H1 (cell line): ENCODE measurements around the gene PLOD1. TPM values are rescaled to one million over a fixed set of nuclear protein-coding genes. Genes with fewer than 3 reads are reported as not detected.

Experiments
- CTCF ChIA-PET: fragments of 300-600 bp; sonication (Branson Sonifier 250); formaldehyde crosslinking; loops from one replicate; lab custom pipeline; 2021; ENCODE audit not compliant: partially characterized antibody; lab: Charles Lee
- POLR2A ChIA-PET: fragments of 300-600 bp; sonication (Branson Sonifier 250); formaldehyde crosslinking; loops from one replicate; lab custom pipeline; 2021; ENCODE audit warnings: inconsistent platforms; ENCODE audit not compliant: partially characterized antibody; lab: Charles Lee
- DNase-seq, 2 experiments: peaks; one replicate each; pipeline versions ENCODE4 v3.0.0 to v3.0.0-alpha.2; 2010 to 2022; ENCODE audit warnings: low spot score in 2 of 2, low read depth in 1 of 2, mixed read lengths in 1 of 2
- FAIRE-seq: peaks from 2 replicates; lab custom pipeline; 2011; peaks lifted over from hg19 to GRCh38; lab: Jason Lieb, UNC
- H2AFZ ChIP-seq: 2 replicates; pipeline ENCODE4 v1.8.1; 2012; ENCODE audit warnings: low read length, inconsistent platforms
- H2AK5ac ChIP-seq: 2 replicates; pipeline ENCODE4 v1.6.1; 2013; ENCODE audit warnings: low read depth, low read length
- H2BK120ac ChIP-seq: replicated peaks from 2 replicates; pipeline ENCODE3; 2013; ENCODE audit warnings: low read depth, low read length, inconsistent platforms
- H2BK12ac ChIP-seq: 2 replicates; pipeline ENCODE4 v1.6.1; 2013; ENCODE audit warnings: low read depth, low read length
- H2BK15ac ChIP-seq: 2 replicates; pipeline ENCODE4 v1.6.1; 2013; ENCODE audit warnings: low read length
- H2BK20ac ChIP-seq: 2 replicates; pipeline ENCODE4 v1.6.1; 2013; ENCODE audit warnings: low read length
- H2BK5ac ChIP-seq: 2 replicates; pipeline ENCODE4 v1.6.1; 2013; ENCODE audit warnings: low read depth, low read length
- H3K14ac ChIP-seq: 2 replicates; pipeline ENCODE4 v1.6.1; 2013; ENCODE audit warnings: inconsistent platforms; ENCODE audit not compliant: insufficient read length
- H3K18ac ChIP-seq: 2 replicates; pipeline ENCODE4 v1.6.1; 2013; ENCODE audit warnings: low read length; ENCODE audit errors: extremely low read depth
- H3K23ac ChIP-seq: 2 replicates; pipeline ENCODE4 v1.6.1; 2013; ENCODE audit warnings: inconsistent platforms; ENCODE audit not compliant: insufficient read length
- H3K23me2 ChIP-seq: 2 replicates; pipeline ENCODE4 v1.6.1; 2013; ENCODE audit warnings: low read depth, low read length
- H3K27ac ChIP-seq: 2 replicates; pipeline ENCODE4 v1.6.1; 2011; ENCODE audit warnings: low read depth, low read length, inconsistent platforms
- H3K27me3 ChIP-seq, 4 experiments: replicated peaks in 1 of 4; 1 replicate in 1 of 4; 2 replicates in 3 of 4; pipeline versions ENCODE4 v1.6.1 to v1.8.1; 2011 to 2013; ENCODE audit warnings: low read length in 3 of 4, mild to moderate bottlenecking in 3 of 4, inconsistent platforms in 2 of 4, mixed read lengths in 2 of 4, moderate library complexity in 1 of 4; ENCODE audit not compliant: control insufficient read depth in 3 of 4, insufficient read depth in 3 of 4; ENCODE audit errors: extremely low read depth in 1 of 4
- H3K36me3 ChIP-seq, 4 experiments: 2 replicates each; pipeline versions ENCODE4 v1.6.1 to v1.8.1; 2011 to 2013; ENCODE audit warnings: mild to moderate bottlenecking in 4 of 4, low read length in 3 of 4, moderate library complexity in 2 of 4, control low read depth in 1 of 4, inconsistent platforms in 1 of 4; ENCODE audit not compliant: insufficient read depth in 4 of 4, control insufficient read depth in 2 of 4
- H3K4ac ChIP-seq: replicated peaks from 2 replicates; pipeline ENCODE3; 2013; ENCODE audit warnings: low read length, low read depth, mixed read lengths, inconsistent platforms; ENCODE audit not compliant: insufficient read length
- H3K4me1 ChIP-seq, 4 experiments: replicated peaks in 1 of 4; 1 replicate in 1 of 4; 2 replicates in 3 of 4; pipeline versions ENCODE4 v1.6.1 to v1.8.1; 2011 to 2013; ENCODE audit warnings: low read length in 3 of 4, inconsistent platforms in 2 of 4, mixed read lengths in 1 of 4; ENCODE audit not compliant: insufficient read depth in 4 of 4, control insufficient read depth in 3 of 4
- H3K4me2 ChIP-seq, 2 experiments: 2 replicates each; pipeline versions ENCODE4 v1.6.1 to v1.8.1; 2011 to 2013; ENCODE audit warnings: low read depth in 2 of 2, low read length in 2 of 2, control low read depth in 1 of 2, inconsistent platforms in 1 of 2, mild to moderate bottlenecking in 1 of 2; ENCODE audit not compliant: insufficient read depth in 1 of 2
- H3K4me3 ChIP-seq, 4 experiments: fragments of 200-600, 300-600 bp in 1 of 4; sonication (generic), shearing (Covaris generic), sonication (Bioruptor Twin) in 1 of 4; 2 replicates each; pipeline versions ENCODE4 v1.5.1 to v1.8.1; 2011 to 2016; ENCODE audit warnings: low read length in 4 of 4, low read depth in 3 of 4, control low read depth in 2 of 4, inconsistent platforms in 2 of 4, mild to moderate bottlenecking in 2 of 4, mixed read lengths in 1 of 4, moderate library complexity in 1 of 4; ENCODE audit not compliant: insufficient read depth in 2 of 4; ENCODE audit errors: extremely low read depth in 1 of 4
- H3K56ac ChIP-seq: replicated peaks from 2 replicates; pipeline ENCODE3; 2013; ENCODE audit warnings: low read depth, mild to moderate bottlenecking, mixed read lengths, low read length, inconsistent platforms; ENCODE audit not compliant: insufficient read length
- H3K79me1 ChIP-seq: 2 replicates; pipeline ENCODE4 v1.6.1; 2013; ENCODE audit warnings: low read depth, low read length, control low read depth
- H3K79me2 ChIP-seq, 2 experiments: 2 replicates each; pipeline versions ENCODE4 v1.6.1 to v1.8.1; 2012 to 2013; ENCODE audit warnings: low read length in 2 of 2, mild to moderate bottlenecking in 2 of 2, inconsistent platforms in 1 of 2; ENCODE audit not compliant: insufficient read depth in 2 of 2, control insufficient read depth in 1 of 2
- H3K9ac ChIP-seq, 4 experiments: replicated peaks in 1 of 4; 1 replicate in 1 of 4; 2 replicates in 3 of 4; pipeline versions ENCODE4 v1.6.1 to v1.8.1; 2011 to 2013; ENCODE audit warnings: low read depth in 3 of 4, low read length in 3 of 4, control low read depth in 2 of 4, mild to moderate bottlenecking in 2 of 4, moderate library complexity in 2 of 4, inconsistent platforms in 1 of 4; ENCODE audit errors: extremely low read depth in 1 of 4
- H3K9me3 ChIP-seq, 2 experiments: 2 replicates each; pipeline versions ENCODE4 v1.6.1 to v1.8.1; 2012 to 2013; ENCODE audit warnings: mild to moderate bottlenecking in 2 of 2, moderate library complexity in 2 of 2, control low read depth in 1 of 2, inconsistent platforms in 1 of 2, low read depth in 1 of 2, low read length in 1 of 2, mixed read lengths in 1 of 2; ENCODE audit not compliant: insufficient read depth in 2 of 2
- H4K20me1 ChIP-seq, 2 experiments: replicated peaks in 1 of 2; 2 replicates each; pipeline versions ENCODE3 to v1.8.1; 2011 to 2013; ENCODE audit warnings: inconsistent platforms in 2 of 2, low read length in 2 of 2, mild to moderate bottlenecking in 1 of 2; ENCODE audit not compliant: insufficient read depth in 2 of 2, control insufficient read depth in 1 of 2
- H4K5ac ChIP-seq: 2 replicates; pipeline ENCODE4 v1.6.1; 2013; ENCODE audit warnings: low read length, low read depth, mixed read lengths, inconsistent platforms; ENCODE audit not compliant: insufficient read length
- H4K8ac ChIP-seq: 2 replicates; pipeline ENCODE4 v1.8.0; 2013; ENCODE audit warnings: mild to moderate bottlenecking, moderate library complexity, low read length, inconsistent platforms; ENCODE audit not compliant: insufficient read depth; ENCODE audit errors: extremely low read depth
- H4K91ac ChIP-seq: replicated peaks from 2 replicates; pipeline ENCODE3; 2013; ENCODE audit warnings: low read length, mixed read lengths, inconsistent platforms; ENCODE audit not compliant: insufficient read length
- CBX8 ChIP-seq: fragments of 300-800, 300-1000 bp; sonication (generic); IDR thresholded peaks from 2 replicates; pipeline ENCODE4 v1.7.1; 2016; ENCODE audit warnings: low read depth, low read length, borderline replicate concordance
- FOSL1 ChIP-seq: IDR thresholded peaks from 2 replicates; pipeline ENCODE4 v1.6.1; 2011; ENCODE audit warnings: mild to moderate bottlenecking, low read depth, low read length, moderate library complexity; ENCODE audit not compliant: insufficient read depth
- JUN ChIP-seq: IDR thresholded peaks from 2 replicates; pipeline ENCODE4 v1.6.1; 2011; ENCODE audit warnings: low read depth, mild to moderate bottlenecking, improper control_type of control experiment, low read length
- KDM5A ChIP-seq: fragments of 200-600 bp; IDR thresholded peaks from 2 replicates; pipeline ENCODE4 v1.7.1; 2012; ENCODE audit warnings: mild to moderate bottlenecking, low read length, inconsistent platforms, mixed read lengths
- MAFK ChIP-seq: IDR thresholded peaks from 2 replicates; pipeline ENCODE4 v1.6.1; 2012; ENCODE audit warnings: low read depth, mild to moderate bottlenecking, improper control_type of control experiment, low read length
- MAX ChIP-seq: IDR thresholded peaks from 2 replicates; pipeline ENCODE4 v1.6.1; 2012; ENCODE audit warnings: inconsistent platforms
- POU5F1 ChIP-seq: IDR thresholded peaks from 2 replicates; pipeline ENCODE4 v1.6.1; 2011; ENCODE audit warnings: low read depth, mild to moderate bottlenecking, low read length, moderate library complexity
- SP1 ChIP-seq: IDR thresholded peaks from 2 replicates; pipeline ENCODE4 v1.6.1; 2011; ENCODE audit warnings: low read depth, low read length
- SUZ12 ChIP-seq: fragments of 200-600 bp; sonication (generic); IDR thresholded peaks from 2 replicates; pipeline ENCODE4 v1.6.1; 2012; ENCODE audit warnings: mild to moderate bottlenecking, inconsistent platforms, low read length, moderate library complexity, mixed read lengths
- TCF12 ChIP-seq: IDR thresholded peaks from 2 replicates; pipeline ENCODE4 v1.6.1; 2011; ENCODE audit warnings: low read depth, mild to moderate bottlenecking, low read length
- ZNF274 ChIP-seq: IDR thresholded peaks from 2 replicates; pipeline ENCODE4 v1.7.0; 2012; ENCODE audit warnings: low read length, borderline replicate concordance; ENCODE audit errors: extremely low read depth
- WGBS, 2 experiments: shearing (Covaris generic) in 1 of 2; methylation state at CpG; one replicate each; pipeline versions ENCODE4 v1.1.6 to v1.1.7; 2013 to 2015; ENCODE audit warnings: low lambda C conversion rate in 2 of 2, mixed read lengths in 2 of 2, inconsistent platforms in 1 of 2, low coverage in 1 of 2, missing lambda C conversion rate in 1 of 2; ENCODE audit not compliant: insufficient replicate concordance in 2 of 2, insufficient coverage in 1 of 2, insufficient read length in 1 of 2; ENCODE audit errors: extremely low coverage in 1 of 2, missing lambda C conversion rate in 1 of 2; 5-methylcytosine and 5-hydroxymethylcytosine counted together
- polyA plus RNA-seq, 7 experiments: library from polyadenylated mRNA; depleted of rRNA in 3 of 7; stranded (reverse) in 5 of 7; unstranded in 2 of 7; fragments of >200 nt in 5 of 7; fragments of 200-250 nt in 2 of 7; gene quantifications; 1 replicate in 5 of 7; 2 replicates in 1 of 7; 4 replicates in 1 of 7; pipeline versions ENCODE4 v1.2.1 to v1.2.3, GENCODE V29; 2011 to 2013; ENCODE audit warnings: missing spikeins in 2 of 7, mixed read lengths in 2 of 7
- total RNA-seq: library from RNA; stranded (reverse); fragmentation: NEBNext Ultra II Directional; extraction: Animal tissue kit (Norgen Biotek cat#: 25700); gene quantifications from 2 replicates; pipeline ENCODE4 v1.2.1, GENCODE V29; 2021
- TF ChIP-seq, protein P1 (sequence below), 3 experiments: IDR thresholded peaks; 1 replicate in 2 of 3; 2 replicates in 1 of 3; pipeline versions ENCODE4 v1.5.1 to v1.6.1; 2011; ENCODE audit warnings: low read length in 3 of 3, mild to moderate bottlenecking in 3 of 3, inconsistent platforms in 2 of 3, low read depth in 1 of 3, moderate library complexity in 1 of 3; ENCODE audit not compliant: insufficient read depth in 1 of 3; ENCODE audit errors: control extremely low read depth in 1 of 3

The PLOD1 gene
- total and polyA plus RNA-seq, 2 of the 8 experiments (the other 6 are each of a cell fraction or from before 2014, with no cell fraction given), result 44.9 to 51.8 TPM

- no peak overlapping the region for H4K8ac ChIP-seq
- no peak overlapping the region for H2BK20ac ChIP-seq
- H2BK12ac ChIP-seq, result no peak overlapping the region
- no peak overlapping the region for H3K14ac ChIP-seq
- no peaks in the 10 kb centered on the region for H3K23me2 ChIP-seq
- POLR2A ChIA-PET, result interaction anchor here (1.0 to 15.6 kb wide), 3 partner anchors 9 to 53 kb away, joined by 3 to 220 read pairs (median 13); partner anchors contain the start of gene MFN2
- no peak overlapping the region for H3K4me3 ChIP-seq
- no peaks in the 10 kb centered on the region for H3K27me3 ChIP-seq
- H3K79me2 ChIP-seq, result no peaks in the 10 kb centered on the region
- WGBS, 2 experiments, result 92% methylated on average over 12 of the region's 12 CpGs; no CpG with 5 or more reads in 1 of the 2 experiments
- H3K36me3 ChIP-seq, result peaks cover 0 to 13% (median 8%) of the 10 kb centered on the region in 4 experiments; a peak in 4 of 8 replicates
- no peaks in the 10 kb centered on the region for H3K9me3 ChIP-seq
- no peak for DNase-seq
- no peak overlapping the region for H2BK5ac ChIP-seq
- H3K23ac ChIP-seq, result no peak overlapping the region
- H2BK15ac ChIP-seq, result no peak overlapping the region
- FAIRE-seq, result no peak
- H4K5ac ChIP-seq, result no peak overlapping the region
- H3K27ac ChIP-seq, result no peak overlapping the region
- no peaks in the 10 kb centered on the region for H3K79me1 ChIP-seq
- no peak overlapping the region for H3K4ac ChIP-seq
- no peak overlapping the region for H2AFZ ChIP-seq
- no peak overlapping the region for H3K56ac ChIP-seq
- H3K4me1 ChIP-seq, result no peaks in the 10 kb centered on the region
- H2AK5ac ChIP-seq, result no peak overlapping the region
- H2BK120ac ChIP-seq, result no peak overlapping the region
- no peak overlapping the region for H3K9ac ChIP-seq
- CTCF ChIA-PET, result interaction anchor here (0.6 to 4.4 kb wide), 4 partner anchors 20 to 169 kb away, joined by 3 to 32 read pairs (median 4); no protein-coding TSS in a partner anchor
- no peak overlapping the region for H3K4me2 ChIP-seq
- no peak overlapping the region for H3K18ac ChIP-seq
- peaks cover 1 to 7% of the 10 kb centered on the region in 2 experiments for H4K20me1 ChIP-seq
- H4K91ac ChIP-seq, result no peak overlapping the region
- TF ChIP-seq CBX8, result no peak
- no peak for TF ChIP-seq FOSL1
- no peak for TF ChIP-seq MAX
- TF ChIP-seq, protein P1, sequence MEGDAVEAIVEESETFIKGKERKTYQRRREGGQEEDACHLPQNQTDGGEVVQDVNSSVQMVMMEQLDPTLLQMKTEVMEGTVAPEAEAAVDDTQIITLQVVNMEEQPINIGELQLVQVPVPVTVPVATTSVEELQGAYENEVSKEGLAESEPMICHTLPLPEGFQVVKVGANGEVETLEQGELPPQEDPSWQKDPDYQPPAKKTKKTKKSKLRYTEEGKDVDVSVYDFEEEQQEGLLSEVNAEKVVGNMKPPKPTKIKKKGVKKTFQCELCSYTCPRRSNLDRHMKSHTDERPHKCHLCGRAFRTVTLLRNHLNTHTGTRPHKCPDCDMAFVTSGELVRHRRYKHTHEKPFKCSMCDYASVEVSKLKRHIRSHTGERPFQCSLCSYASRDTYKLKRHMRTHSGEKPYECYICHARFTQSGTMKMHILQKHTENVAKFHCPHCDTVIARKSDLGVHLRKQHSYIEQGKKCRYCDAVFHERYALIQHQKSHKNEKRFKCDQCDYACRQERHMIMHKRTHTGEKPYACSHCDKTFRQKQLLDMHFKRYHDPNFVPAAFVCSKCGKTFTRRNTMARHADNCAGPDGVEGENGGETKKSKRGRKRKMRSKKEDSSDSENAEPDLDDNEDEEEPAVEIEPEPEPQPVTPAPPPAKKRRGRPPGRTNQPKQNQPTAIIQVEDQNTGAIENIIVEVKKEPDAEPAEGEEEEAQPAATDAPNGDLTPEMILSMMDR (IDR thresholded peaks at IDR 0.05; ENCODE audit: control extremely low read depth in 1 of 3, insufficient read depth in 1 of 3, low read depth in 1 of 3, low read length in 3 of 3), result no peak
- no peak for TF ChIP-seq SUZ12
- no peak for TF ChIP-seq KDM5A
- no peak for TF ChIP-seq MAFK
- TF ChIP-seq TCF12, result no peak
- no peak for TF ChIP-seq JUN
- no peak for TF ChIP-seq SP1
- no peak for TF ChIP-seq ZNF274
- no peak for TF ChIP-seq POU5F1
These were observed 30.1 kb downstream of the PLOD1 start for GRCh38 chr1:11964656-11965055.
